HepG2 (cell line): ENCODE measurements around the gene EPS8L3. TPM values are rescaled to one million over a fixed set of nuclear protein-coding genes. Genes with fewer than 3 reads are reported as not detected.
A peak's percentile ranks its signal among the peaks of the same experiment; 100 is the strongest.

Experiments
- GATAD2A ChIP-seq: IDR thresholded peaks from 2 replicates; pipeline ENCODE4 v1.6.1; 2016
- MAFG ChIP-seq: sonication (generic); formaldehyde crosslinking; IDR thresholded peaks from 2 replicates; pipeline ENCODE4 v1.5.1; 2020; ENCODE audit warnings: mild to moderate bottlenecking, missing genetic modification reagents
- POLR2G ChIP-seq: fragments of 200-400 bp; formaldehyde crosslinking; IDR thresholded peaks from 2 replicates; pipeline ENCODE4 v1.6.1; 2018; ENCODE audit warnings: mild to moderate bottlenecking, low read depth, low read length, moderate library complexity
- RBM22 ChIP-seq: fragments of 200-400 bp; formaldehyde crosslinking; optimal IDR thresholded peaks from 2 replicates; pipeline ENCODE3; 2017; ENCODE audit warnings: mild to moderate bottlenecking, low read length, moderate library complexity
- SRF ChIP-seq: IDR thresholded peaks from 2 replicates; pipeline ENCODE4 v1.6.1; 2011; ENCODE audit warnings: mild to moderate bottlenecking, low read depth, low read length, moderate library complexity
- ZFP62 ChIP-seq: sonication (generic); formaldehyde crosslinking; IDR thresholded peaks from 2 replicates; pipeline ENCODE4 v1.4.0; 2020; ENCODE audit warnings: missing genetic modification reagents
- ZNF121 ChIP-seq: sonication (generic); formaldehyde crosslinking; IDR thresholded peaks from 2 replicates; pipeline ENCODE4 v1.5.0; 2020; ENCODE audit warnings: mild to moderate bottlenecking, missing genetic modification reagents
- ZNF160 ChIP-seq: sonication (generic); formaldehyde crosslinking; IDR thresholded peaks from 2 replicates; pipeline ENCODE4 v1.8.0; 2022; ENCODE audit warnings: mild to moderate bottlenecking, inconsistent platforms, missing genetic modification reagents
- ZNF329 ChIP-seq: sonication (generic); formaldehyde crosslinking; IDR thresholded peaks from 2 replicates; pipeline ENCODE4 v1.9.0; 2021; ENCODE audit warnings: low read depth, mild to moderate bottlenecking, missing genetic modification reagents
- ZNF550 ChIP-seq: sonication (generic); formaldehyde crosslinking; IDR thresholded peaks from 2 replicates; pipeline ENCODE4 v1.4.0; 2020; ENCODE audit warnings: mild to moderate bottlenecking, missing genetic modification reagents, borderline replicate concordance
- ZNF577 ChIP-seq: sonication (generic); formaldehyde crosslinking; IDR thresholded peaks from 2 replicates; pipeline ENCODE4 v1.4.0; 2020; ENCODE audit warnings: mild to moderate bottlenecking, low read depth, missing genetic modification reagents, borderline replicate concordance
- ZNF768 ChIP-seq: sonication (generic); formaldehyde crosslinking; IDR thresholded peaks from 2 replicates; pipeline ENCODE4 v1.4.0; 2020; ENCODE audit warnings: missing genetic modification reagents
- ZNF772 ChIP-seq: sonication (generic); formaldehyde crosslinking; IDR thresholded peaks from 2 replicates; pipeline ENCODE4 v1.5.0; 2020; ENCODE audit warnings: mild to moderate bottlenecking, missing genetic modification reagents
- ZNF777 ChIP-seq: sonication (generic); formaldehyde crosslinking; IDR thresholded peaks from 2 replicates; pipeline ENCODE4 v1.4.0; 2020; ENCODE audit warnings: missing genetic modification reagents
- polyA plus RNA-seq, 8 experiments: library from polyadenylated mRNA; depleted of rRNA in 3 of 8; stranded (reverse) in 7 of 8; unstranded in 1 of 8; fragments of >200 nt; fragmentation: Illumina TruSeq in 4 of 8; extraction: Trizol in 4 of 8; gene quantifications; 2 replicates each; pipeline versions ENCODE4 v1.2.1 to v1.2.3, GENCODE V29; 2011 to 2016; ENCODE audit warnings: low read depth in 4 of 8, missing spikeins in 1 of 8, mixed read lengths in 1 of 8; ENCODE audit not compliant: insufficient read depth in 1 of 8
- total RNA-seq, 5 experiments: library from RNA; depleted of rRNA; stranded (reverse); fragments of >200 nt; fragmentation: Illumina TruSeq; extraction: Trizol; gene quantifications; 2 replicates each; pipeline ENCODE4 v1.2.3, GENCODE V29; 2016; ENCODE audit warnings: low read depth in 1 of 5
- TF ChIP-seq, protein P1 (sequence below): sonication (generic); formaldehyde crosslinking; IDR thresholded peaks from 2 replicates; pipeline ENCODE4 v1.4.0; 2020; ENCODE audit warnings: missing genetic modification reagents; ENCODE audit errors: not compliant biosample characterization
- TF ChIP-seq, protein P2 (sequence below): sonication (generic); formaldehyde crosslinking; IDR thresholded peaks from 2 replicates; pipeline ENCODE4 v1.8.0; 2022; ENCODE audit warnings: missing genetic modification reagents, mild to moderate bottlenecking, moderate library complexity, borderline replicate concordance
- TF ChIP-seq, protein P3 (sequence below): sonication (generic); formaldehyde crosslinking; IDR thresholded peaks from 2 replicates; pipeline ENCODE4 v1.5.1; 2020; ENCODE audit warnings: mild to moderate bottlenecking, moderate library complexity, missing genetic modification reagents
- TF ChIP-seq, protein P4 (sequence below): sonication (generic); formaldehyde crosslinking; IDR thresholded peaks from 2 replicates; pipeline ENCODE4 v1.5.0; 2020; ENCODE audit warnings: mild to moderate bottlenecking, missing genetic modification reagents

EPS8L3 gene
- total and polyA plus RNA-seq, 2 of the 13 experiments (the other 11 are each of a cell fraction or from before 2014, with no cell fraction given), result 18.2 to 106 TPM

DNA sequence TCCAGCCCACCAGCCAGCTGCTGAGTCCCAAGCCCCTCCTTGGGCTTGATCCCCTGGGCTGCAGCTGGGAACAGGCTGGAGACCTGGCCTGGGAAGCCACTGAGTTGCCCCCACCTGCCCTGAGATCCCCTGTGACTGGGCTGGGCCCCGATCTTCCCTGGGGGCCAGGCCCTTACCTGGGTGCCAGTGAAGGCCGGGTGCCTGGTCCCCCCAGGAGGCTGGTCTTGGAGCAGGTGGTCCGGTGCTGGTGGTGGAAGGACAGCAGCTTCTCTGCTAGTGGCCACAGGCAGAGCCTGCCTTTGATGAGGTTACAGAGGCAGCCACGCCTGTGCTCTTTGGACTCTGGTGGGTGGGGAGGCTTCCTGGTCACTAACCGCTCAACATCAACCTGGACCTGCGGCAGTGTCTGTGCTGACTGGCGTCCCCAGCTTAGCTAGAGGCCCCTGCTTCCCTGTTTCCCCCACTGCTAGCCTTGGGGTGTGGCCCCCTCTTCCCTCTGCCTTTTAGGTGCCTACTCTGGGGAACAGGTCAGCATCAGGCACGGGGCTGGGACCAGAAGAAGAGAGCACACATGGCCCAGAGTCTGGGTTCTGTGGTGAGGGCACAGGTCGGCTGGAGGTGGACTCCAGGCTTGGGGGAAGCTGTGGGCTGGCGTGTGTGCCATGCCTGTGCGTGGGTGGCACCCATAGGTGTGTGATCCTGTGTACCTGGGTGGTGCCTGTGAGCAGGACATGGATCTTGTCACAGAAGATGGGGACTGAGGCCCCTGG lies at the start of gene EPS8L3 (continued):
- TF ChIP-seq, protein P1, sequence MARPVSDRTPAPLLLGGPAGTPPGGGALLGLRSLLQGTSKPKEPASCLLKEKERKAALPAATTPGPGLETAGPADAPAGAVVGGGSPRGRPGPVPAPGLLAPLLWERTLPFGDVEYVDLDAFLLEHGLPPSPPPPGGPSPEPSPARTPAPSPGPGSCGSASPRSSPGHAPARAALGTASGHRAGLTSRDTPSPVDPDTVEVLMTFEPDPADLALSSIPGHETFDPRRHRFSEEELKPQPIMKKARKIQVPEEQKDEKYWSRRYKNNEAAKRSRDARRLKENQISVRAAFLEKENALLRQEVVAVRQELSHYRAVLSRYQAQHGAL (CRISPR knock-in tag), result no peak
- peak; percentile 79 for TF ChIP-seq GATAD2A
- TF ChIP-seq ZNF160 (CRISPR knock-in tag), result peak; percentile 66; the same call in 1 of the 2 replicates
- TF ChIP-seq MAFG (CRISPR knock-in tag), result no peak
- TF ChIP-seq ZNF768 (CRISPR knock-in tag), result peak; percentile 44; the same call in 1 of the 2 replicates
- TF ChIP-seq, protein P2, sequence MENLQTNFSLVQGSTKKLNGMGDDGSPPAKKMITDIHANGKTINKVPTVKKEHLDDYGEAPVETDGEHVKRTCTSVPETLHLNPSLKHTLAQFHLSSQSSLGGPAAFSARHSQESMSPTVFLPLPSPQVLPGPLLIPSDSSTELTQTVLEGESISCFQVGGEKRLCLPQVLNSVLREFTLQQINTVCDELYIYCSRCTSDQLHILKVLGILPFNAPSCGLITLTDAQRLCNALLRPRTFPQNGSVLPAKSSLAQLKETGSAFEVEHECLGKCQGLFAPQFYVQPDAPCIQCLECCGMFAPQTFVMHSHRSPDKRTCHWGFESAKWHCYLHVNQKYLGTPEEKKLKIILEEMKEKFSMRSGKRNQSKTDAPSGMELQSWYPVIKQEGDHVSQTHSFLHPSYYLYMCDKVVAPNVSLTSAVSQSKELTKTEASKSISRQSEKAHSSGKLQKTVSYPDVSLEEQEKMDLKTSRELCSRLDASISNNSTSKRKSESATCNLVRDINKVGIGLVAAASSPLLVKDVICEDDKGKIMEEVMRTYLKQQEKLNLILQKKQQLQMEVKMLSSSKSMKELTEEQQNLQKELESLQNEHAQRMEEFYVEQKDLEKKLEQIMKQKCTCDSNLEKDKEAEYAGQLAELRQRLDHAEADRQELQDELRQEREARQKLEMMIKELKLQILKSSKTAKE, result no peak
- TF ChIP-seq RBM22, result no peak
- TF ChIP-seq ZNF777 (CRISPR knock-in tag), result 0 out of 2 replicates have a peak, but pooled peaks have one; percentile 37
- 0 out of 2 replicates have a peak, but pooled peaks have one; percentile 43 for TF ChIP-seq ZNF550 (CRISPR knock-in tag)
- no peak for TF ChIP-seq ZFP62
- TF ChIP-seq, protein P3, sequence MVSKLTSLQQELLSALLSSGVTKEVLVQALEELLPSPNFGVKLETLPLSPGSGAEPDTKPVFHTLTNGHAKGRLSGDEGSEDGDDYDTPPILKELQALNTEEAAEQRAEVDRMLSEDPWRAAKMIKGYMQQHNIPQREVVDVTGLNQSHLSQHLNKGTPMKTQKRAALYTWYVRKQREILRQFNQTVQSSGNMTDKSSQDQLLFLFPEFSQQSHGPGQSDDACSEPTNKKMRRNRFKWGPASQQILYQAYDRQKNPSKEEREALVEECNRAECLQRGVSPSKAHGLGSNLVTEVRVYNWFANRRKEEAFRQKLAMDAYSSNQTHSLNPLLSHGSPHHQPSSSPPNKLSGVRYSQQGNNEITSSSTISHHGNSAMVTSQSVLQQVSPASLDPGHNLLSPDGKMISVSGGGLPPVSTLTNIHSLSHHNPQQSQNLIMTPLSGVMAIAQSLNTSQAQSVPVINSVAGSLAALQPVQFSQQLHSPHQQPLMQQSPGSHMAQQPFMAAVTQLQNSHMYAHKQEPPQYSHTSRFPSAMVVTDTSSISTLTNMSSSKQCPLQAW (CRISPR knock-in tag), result peak; percentile 78
- no peak for TF ChIP-seq ZNF329
- TF ChIP-seq ZNF121 (CRISPR knock-in tag), result no peak
- peak; percentile 94 for TF ChIP-seq POLR2G
- TF ChIP-seq ZNF772 (CRISPR knock-in tag), result peak; percentile 92
- no peak for TF ChIP-seq SRF
- TF ChIP-seq, protein P4, sequence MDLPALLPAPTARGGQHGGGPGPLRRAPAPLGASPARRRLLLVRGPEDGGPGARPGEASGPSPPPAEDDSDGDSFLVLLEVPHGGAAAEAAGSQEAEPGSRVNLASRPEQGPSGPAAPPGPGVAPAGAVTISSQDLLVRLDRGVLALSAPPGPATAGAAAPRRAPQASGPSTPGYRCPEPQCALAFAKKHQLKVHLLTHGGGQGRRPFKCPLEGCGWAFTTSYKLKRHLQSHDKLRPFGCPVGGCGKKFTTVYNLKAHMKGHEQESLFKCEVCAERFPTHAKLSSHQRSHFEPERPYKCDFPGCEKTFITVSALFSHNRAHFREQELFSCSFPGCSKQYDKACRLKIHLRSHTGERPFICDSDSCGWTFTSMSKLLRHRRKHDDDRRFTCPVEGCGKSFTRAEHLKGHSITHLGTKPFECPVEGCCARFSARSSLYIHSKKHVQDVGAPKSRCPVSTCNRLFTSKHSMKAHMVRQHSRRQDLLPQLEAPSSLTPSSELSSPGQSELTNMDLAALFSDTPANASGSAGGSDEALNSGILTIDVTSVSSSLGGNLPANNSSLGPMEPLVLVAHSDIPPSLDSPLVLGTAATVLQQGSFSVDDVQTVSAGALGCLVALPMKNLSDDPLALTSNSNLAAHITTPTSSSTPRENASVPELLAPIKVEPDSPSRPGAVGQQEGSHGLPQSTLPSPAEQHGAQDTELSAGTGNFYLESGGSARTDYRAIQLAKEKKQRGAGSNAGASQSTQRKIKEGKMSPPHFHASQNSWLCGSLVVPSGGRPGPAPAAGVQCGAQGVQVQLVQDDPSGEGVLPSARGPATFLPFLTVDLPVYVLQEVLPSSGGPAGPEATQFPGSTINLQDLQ, result no peak
- TF ChIP-seq ZNF577 (CRISPR knock-in tag), result no peak
